Transverse colon (tissue), 4 donors: ENCODE data around the gene RMDN2. TPM values are rescaled to one million over a fixed set of nuclear protein-coding genes. Genes with fewer than 3 reads are reported as not detected.

Experiments
- DNase-seq: peaks from one replicate; pipeline ENCODE4 v3.0.0-alpha.2; 2019
- H3K27ac ChIP-seq, 4 donors: fragments of 200-600 bp; sonication (generic); 2 replicates each; pipeline ENCODE4 v1.5.1; 2016 to 2018; ENCODE audit warnings: inconsistent platforms in 4 of 4
- H3K27me3 ChIP-seq: fragments of 200-600 bp; sonication (generic); 2 replicates; pipeline ENCODE4 v1.5.1; 2017; ENCODE audit warnings: inconsistent platforms
- H3K36me3 ChIP-seq, 4 donors: fragments of 200-600 bp; sonication (generic); 2 replicates each; pipeline ENCODE4 v1.5.1; 2017 to 2019; ENCODE audit warnings: inconsistent platforms in 4 of 4
- H3K4me1 ChIP-seq, 4 donors: fragments of 200-600 bp; sonication (generic); 2 replicates each; pipeline ENCODE4 v1.5.1; 2017 to 2020; ENCODE audit warnings: inconsistent platforms in 4 of 4
- H3K4me3 ChIP-seq, 4 donors: fragments of 200-600 bp; sonication (generic); 1 replicate in 1 of 4; 2 replicates in 3 of 4; pipeline versions ENCODE4 v1.5.1 to v1.6.1; 2017 to 2019; ENCODE audit warnings: inconsistent platforms in 4 of 4
- H3K9me3 ChIP-seq, 2 donors: fragments of 200-600 bp; sonication (generic); 2 replicates each; pipeline ENCODE4 v1.5.1; 2017 to 2019; ENCODE audit warnings: inconsistent platforms in 2 of 2
- EP300 ChIP-seq: sonication (generic); formaldehyde crosslinking; IDR thresholded peaks from one replicate; pipeline ENCODE4 v1.6.1; 2017; ENCODE audit warnings: antibody characterized with exemption, low read depth
- POLR2A ChIP-seq: fragments of 450-650 bp; IDR thresholded peaks from one replicate; pipeline ENCODE4 v1.6.1; 2016; ENCODE audit warnings: antibody characterized with exemption, mild to moderate bottlenecking, moderate library complexity
- POLR2AphosphoS5 ChIP-seq, 3 donors: sonication (generic); formaldehyde crosslinking; IDR thresholded peaks; one replicate each; pipeline ENCODE4 v1.6.1; 2016; ENCODE audit warnings: antibody characterized with exemption in 3 of 3
- WGBS, 2 donors: methylation state at CpG; one replicate each; pipeline ENCODE4 v1.1.5; 2018; ENCODE audit warnings: low coverage in 1 of 2; 5-methylcytosine and 5-hydroxymethylcytosine counted together
- in situ Hi-C, 4 donors: fragments of 200-750 bp; cut with MboI; loops; one replicate each; pipeline versions ENCODE4 v1.15.0 to v1.15.1; 2017; ENCODE audit warnings: low sequenced_read_pairs in 3 of 4, low pct_ligation_motif_present in 1 of 4, low pct_unique_long_range_greater_than_20kb in 1 of 4
- intact Hi-C: fragments of 100-400 bp; cut with DNase I; formaldehyde crosslinking; loops from one replicate; pipeline ENCODE4 v1.15.1; 2023; ENCODE audit warnings: low total_unique reads
- total RNA-seq, 4 donors: library from RNA; depleted of rRNA; stranded (reverse); fragments of >200 nt; gene quantifications; one replicate each; pipeline ENCODE4 v1.1.0, GENCODE V29; 2016
- TF ChIP-seq, protein P1 (sequence below), 5 experiments: fragments of 200-600 bp in 3 of 5; fragments of 450-650 bp in 2 of 5; sonication (generic) in 3 of 5; IDR thresholded peaks; 1 replicate in 2 of 5; 2 replicates in 3 of 5; pipeline ENCODE4 v1.5.1; 2016 to 2017; ENCODE audit warnings: antibody characterized with exemption in 5 of 5, inconsistent platforms in 3 of 5, mild to moderate bottlenecking in 2 of 5, moderate library complexity in 1 of 5

Gene RMDN2
- total RNA-seq, 4 donors from 2014 or later: 12.3 to 48.3 (median 28.9) TPM

DNA sequence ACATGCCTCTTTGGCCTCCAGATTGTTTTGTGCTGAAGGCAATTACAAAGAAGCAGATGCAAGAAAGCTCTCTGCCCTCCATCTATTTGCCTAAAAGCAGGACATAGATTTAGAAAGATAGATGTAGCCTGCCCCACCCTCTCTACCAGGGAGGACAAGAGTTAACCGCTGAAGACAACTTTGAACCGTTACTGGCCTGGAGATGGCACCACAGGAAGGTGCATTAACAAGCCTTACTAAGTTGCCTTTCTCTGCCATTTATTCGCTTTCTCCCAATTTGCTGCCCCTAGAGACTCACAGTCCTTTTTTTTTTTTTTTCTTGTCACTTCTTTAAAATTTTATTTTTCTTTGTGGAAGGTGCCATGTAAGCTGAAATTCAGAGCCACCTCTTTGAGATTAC lies 28.8 kb upstream of the RMDN2 start:
- TF ChIP-seq EP300: no peak
- TF ChIP-seq, protein P1, sequence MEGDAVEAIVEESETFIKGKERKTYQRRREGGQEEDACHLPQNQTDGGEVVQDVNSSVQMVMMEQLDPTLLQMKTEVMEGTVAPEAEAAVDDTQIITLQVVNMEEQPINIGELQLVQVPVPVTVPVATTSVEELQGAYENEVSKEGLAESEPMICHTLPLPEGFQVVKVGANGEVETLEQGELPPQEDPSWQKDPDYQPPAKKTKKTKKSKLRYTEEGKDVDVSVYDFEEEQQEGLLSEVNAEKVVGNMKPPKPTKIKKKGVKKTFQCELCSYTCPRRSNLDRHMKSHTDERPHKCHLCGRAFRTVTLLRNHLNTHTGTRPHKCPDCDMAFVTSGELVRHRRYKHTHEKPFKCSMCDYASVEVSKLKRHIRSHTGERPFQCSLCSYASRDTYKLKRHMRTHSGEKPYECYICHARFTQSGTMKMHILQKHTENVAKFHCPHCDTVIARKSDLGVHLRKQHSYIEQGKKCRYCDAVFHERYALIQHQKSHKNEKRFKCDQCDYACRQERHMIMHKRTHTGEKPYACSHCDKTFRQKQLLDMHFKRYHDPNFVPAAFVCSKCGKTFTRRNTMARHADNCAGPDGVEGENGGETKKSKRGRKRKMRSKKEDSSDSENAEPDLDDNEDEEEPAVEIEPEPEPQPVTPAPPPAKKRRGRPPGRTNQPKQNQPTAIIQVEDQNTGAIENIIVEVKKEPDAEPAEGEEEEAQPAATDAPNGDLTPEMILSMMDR (IDR thresholded peaks at IDR 0.05): peak in 2 of 5 experiments; percentile 20 to 23
- no peak for TF ChIP-seq POLR2AphosphoS5 (IDR thresholded peaks at IDR 0.05)
- no peak for TF ChIP-seq POLR2A
- intact Hi-C loops: no loop called here
- DNase-seq: no peak
- Histone ChIP-seq H3K9me3 (no peaks in the 10 kb centered on the region), H3K4me1 (peaks cover 2 to 23% (median 12%) of the 10 kb centered on the region in 4 donors), H3K27me3 (no peaks in the 10 kb centered on the region), H3K36me3 (no peaks in the 10 kb centered on the region), H3K4me3 (no peak overlapping the region), H3K27ac (no peak overlapping the region)
- 53 to 69% methylated on average over 3 of the region's 3 CpGs for WGBS, 2 donors
- in situ Hi-C loops: loop anchor here in 2 of 4 donors (25.0 kb wide), 1 partner anchor 734 kb away; the partner anchor contains the start of gene EIF2AK2 (in 2 of the 2)

DNA sequence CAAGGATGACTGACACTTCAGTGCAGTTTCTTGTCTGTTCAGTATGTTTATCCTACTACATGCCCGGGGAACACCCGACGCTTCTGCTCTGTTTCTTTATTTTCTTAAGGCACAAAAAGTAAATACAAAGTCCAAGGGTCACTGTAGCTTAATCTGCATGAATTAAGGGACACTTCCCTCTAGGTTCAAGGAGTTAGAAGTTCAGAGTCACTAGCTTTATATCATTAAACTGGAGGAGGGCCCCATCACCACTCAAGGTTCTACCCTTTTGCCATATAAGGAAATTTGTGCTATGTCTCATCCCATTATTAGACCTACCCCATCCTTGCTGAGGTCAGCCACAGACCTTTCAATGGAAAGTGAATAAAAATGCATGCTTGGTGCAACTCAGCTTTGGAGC lies 27.6 kb upstream of the RMDN2 start:
- in situ Hi-C loops (loop anchor here in 2 of 4 donors (25.0 kb wide), 1 partner anchor 735 kb away; the partner anchor contains the start of gene EIF2AK2 (in 2 of the 2)), intact Hi-C loops (no loop called here)
- Histone ChIP-seq H3K4me3 (no peak overlapping the region), H3K9me3 (no peaks in the 10 kb centered on the region), H3K4me1 (peaks cover 4 to 20% (median 12%) of the 10 kb centered on the region in 4 donors), H3K27ac (no peak overlapping the region), H3K36me3 (no peaks in the 10 kb centered on the region), H3K27me3 (no peaks in the 10 kb centered on the region)
- TF ChIP-seq EP300 (no peak), POLR2A (no peak), POLR2AphosphoS5 (IDR thresholded peaks at IDR 0.05) (no peak)
- TF ChIP-seq, protein P1 (IDR thresholded peaks at IDR 0.05): no peak
- WGBS, 2 donors: 32 to 49% methylated on average over 3 of the region's 3 CpGs
- DNase-seq: no peak

DNA sequence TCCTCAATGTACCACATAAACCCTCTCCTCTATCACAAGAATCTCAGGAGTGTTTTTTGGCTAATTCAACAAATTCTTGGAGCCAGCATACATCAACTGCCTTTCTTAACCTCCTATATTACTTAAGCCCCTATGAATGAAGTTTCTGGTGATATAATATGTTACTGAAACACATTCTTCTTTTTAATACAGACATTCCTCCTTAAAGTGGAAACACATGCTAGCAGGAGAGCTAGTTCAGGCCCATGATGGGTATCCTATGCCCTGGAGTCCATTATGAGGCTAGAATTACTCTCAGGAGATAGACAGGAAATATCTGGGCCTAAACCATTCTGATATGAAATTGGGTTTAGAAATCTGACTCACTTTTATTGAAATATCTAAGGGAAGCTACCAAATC lies 26.6 kb upstream of the RMDN2 start:
- DNase-seq: no peak
- Histone ChIP-seq H3K4me3 (no peak overlapping the region), H3K27me3 (no peaks in the 10 kb centered on the region), H3K9me3 (no peaks in the 10 kb centered on the region), H3K27ac (no peak overlapping the region), H3K36me3 (no peaks in the 10 kb centered on the region), H3K4me1 (peaks cover 9 to 26% (median 14%) of the 10 kb centered on the region in 4 donors)
- TF ChIP-seq POLR2A: no peak
- TF ChIP-seq POLR2AphosphoS5 (IDR thresholded peaks at IDR 0.05): no peak
- no peak for TF ChIP-seq EP300
- TF ChIP-seq, protein P1 (IDR thresholded peaks at IDR 0.05): no peak
- in situ Hi-C loops: loop anchor here in 2 of 4 donors (25.0 kb wide), 1 partner anchor 736 kb away; the partner anchor contains the start of gene EIF2AK2 (in 2 of the 2)
- intact Hi-C loops: no loop called here

DNA sequence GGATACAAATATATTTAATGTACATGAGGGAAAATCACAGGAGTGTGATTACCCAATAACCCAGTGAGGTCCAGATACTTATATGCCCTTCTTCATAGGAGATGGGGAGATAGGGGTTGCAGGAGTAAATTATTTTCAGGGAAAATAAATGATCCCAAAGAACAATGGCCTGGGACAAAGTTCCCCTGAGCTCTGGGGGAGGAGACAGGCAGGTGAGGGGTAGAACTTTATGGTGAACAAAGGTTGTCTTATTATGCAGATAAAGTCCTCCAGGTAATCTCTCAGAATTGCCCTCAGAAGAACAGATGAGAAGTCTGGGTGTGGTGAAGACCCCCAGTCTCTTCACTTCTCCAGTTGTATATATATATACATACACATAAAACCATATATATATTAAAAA lies 22.1 kb upstream of the RMDN2 start:
- Histone ChIP-seq H3K27ac (peak overlapping the region in 3 of 4 donors; percentile 68 to 75 (median 73)), H3K36me3 (no peaks in the 10 kb centered on the region), H3K4me1 (peaks cover 0 to 28% (median 13%) of the 10 kb centered on the region in 4 donors), H3K4me3 (no peak overlapping the region), H3K9me3 (no peaks in the 10 kb centered on the region), H3K27me3 (no peaks in the 10 kb centered on the region)
- in situ Hi-C loops (no loop called here), intact Hi-C loops (no loop called here)
- DNase-seq: no peak
- TF ChIP-seq POLR2AphosphoS5 (IDR thresholded peaks at IDR 0.05) (no peak), EP300 (no peak), POLR2A (no peak)
- TF ChIP-seq, protein P1 (IDR thresholded peaks at IDR 0.05): no peak
